Iris pigment epithelial cell (primary cell): ENCODE measurements around the gene KRTAP10-3.

ENCODE experiments used
- DNase-seq: peaks from one replicate; pipeline ENCODE4 v3.0.0-alpha.2; 2011; ENCODE audit warnings: low read depth

KRTAP10-3 gene

DNA sequence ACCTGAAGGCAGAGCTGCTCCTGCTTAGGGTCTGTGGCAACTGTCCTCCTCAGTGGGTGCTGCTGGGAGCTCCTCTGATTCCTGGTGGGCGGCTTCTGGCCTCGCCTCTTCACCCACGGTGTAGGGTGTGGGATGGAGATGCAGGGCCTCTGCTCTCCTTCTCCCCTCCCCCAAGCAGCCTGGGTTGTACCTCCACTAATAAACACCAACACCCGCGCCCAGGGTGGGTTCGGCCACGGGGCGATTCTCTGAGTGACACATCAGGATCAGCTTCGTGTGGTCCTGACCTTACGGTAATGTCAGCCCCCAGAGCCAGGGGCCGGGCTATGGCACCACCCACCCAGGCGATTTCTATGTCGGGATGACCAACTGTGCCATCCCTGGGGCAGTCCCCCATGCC, 42.3 kb downstream of the KRTAP10-3 start:
- DNase-seq, result no peak

- no peak for DNase-seq
Observed at GRCh38 chr21:44515359-44516165, 43.0 kb downstream of the KRTAP10-3 start.

- DNase-seq, result no peak
Observed at GRCh38 chr21:44514746-44515358, 43.7 kb downstream of the KRTAP10-3 start.

DNA sequence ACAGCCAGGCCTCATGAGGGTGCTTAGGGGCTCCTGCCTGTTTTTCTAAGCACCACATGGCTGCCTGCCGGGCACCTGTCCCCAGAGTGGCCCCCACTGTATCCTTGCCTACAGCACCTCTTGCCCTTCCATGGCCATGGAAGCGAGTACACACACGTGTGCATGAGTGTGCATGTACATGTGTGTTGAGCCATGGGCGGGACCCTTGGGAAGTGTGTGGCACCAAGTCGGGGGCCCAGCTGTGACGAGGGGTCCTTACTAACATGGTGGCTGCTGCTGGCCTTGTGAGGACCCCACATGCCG, 44.4 kb downstream of the KRTAP10-3 start:
- DNase-seq, result no peak

- DNase-seq, result no peak
Observed at GRCh38 chr21:44513389-44514217, 45.0 kb downstream of the KRTAP10-3 start.

DNA sequence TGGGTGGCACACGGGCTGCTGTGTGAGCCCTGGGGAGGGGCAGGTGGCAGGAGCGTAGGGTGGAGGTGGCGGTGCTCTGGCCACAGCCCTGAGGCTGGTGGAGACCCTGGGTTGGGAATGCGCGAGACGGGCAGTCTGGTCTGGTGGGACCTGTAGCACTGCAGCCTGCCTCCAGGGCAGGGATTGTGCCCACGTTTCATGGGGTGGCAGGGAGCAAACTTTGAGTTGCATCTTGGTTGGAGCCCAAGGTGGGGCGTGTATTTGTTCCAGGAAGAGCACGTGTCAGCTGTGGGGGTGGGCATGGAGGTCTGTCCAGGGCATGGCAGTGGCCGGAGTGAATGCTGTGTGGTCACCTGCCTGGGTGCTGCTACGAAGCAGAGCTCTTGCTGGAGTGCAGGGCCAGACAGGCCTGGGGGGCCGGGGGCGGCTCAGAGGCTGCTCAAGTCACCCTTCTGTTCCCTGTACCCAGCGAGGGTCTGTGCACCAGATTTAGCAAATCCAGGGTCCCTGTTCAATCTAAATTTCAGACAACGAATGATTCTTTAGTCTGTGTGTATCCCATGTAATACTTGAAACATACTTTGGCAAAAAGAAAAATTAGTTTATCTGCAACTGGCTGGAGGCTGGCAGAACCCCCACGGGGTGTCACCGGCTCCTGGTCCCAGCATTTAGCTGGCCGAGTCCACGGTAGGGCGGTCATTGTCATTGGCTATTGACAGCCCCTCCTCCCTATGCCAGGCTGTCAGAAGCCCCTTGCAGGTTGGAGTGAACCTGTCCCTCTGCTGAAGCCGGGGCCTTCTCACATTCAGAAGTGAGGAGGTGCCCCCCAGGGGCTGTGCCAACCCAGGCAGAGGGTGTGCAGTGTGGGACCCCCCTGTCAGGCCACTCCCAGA, 45.9 kb downstream of the KRTAP10-3 start:
- DNase-seq, result no peak

DNA sequence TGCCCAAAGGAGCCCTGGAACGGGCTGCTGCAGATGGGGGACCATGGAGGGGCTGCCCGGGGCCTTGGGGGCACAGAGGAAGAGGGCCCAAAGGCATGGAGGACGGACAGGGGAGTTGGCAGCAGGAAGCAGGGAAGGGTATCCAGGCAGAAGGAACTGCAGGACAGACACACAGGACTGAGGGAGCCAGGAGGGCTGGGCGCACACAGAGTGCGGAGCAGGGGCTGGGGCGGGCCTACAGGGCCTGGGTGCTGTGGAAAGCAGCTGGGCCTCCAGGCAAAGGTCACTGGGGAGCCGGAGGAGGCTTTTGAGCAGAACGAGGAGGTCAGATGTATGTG, 46.7 kb downstream of the KRTAP10-3 start:
- no peak for DNase-seq

- DNase-seq, result no peak
Observed at GRCh38 chr21:44511219-44511937, 47.2 kb downstream of the KRTAP10-3 start.

DNA sequence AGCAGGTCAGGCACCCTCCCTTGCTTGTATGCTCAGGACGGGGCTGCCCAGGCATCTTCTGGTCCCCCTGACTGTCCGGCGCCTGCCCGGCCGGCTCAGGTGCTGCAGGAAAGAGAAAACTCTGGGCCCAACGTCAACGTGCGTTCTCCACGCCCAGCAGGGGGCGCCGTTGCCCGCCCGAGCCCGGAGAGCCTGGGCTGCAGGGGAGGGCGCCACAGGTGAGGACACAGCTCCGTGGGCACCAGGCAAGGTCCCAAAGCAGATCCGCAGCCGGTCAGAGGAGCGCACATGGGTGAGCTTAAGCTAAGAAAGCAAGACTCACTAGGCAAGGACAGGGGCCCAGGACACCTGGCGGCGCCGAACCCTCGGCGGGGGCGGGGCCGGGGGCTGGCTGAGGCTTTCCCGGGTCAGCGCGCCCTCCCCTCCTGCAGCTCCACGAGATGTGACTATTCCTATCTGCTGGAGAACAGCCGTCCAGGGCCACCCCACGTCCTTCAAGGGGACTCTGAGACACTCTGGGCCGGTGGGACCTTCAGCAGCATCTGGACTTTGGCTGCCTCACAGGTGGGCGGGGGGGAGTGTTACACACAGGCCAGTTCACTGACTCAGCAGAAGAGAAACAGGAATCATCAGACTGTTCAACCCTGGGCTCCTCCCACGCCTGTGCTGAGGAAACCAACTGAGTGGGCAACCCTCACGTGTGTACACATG, 47.9 kb downstream of the KRTAP10-3 start:
- peak; percentile 8 for DNase-seq

DNA sequence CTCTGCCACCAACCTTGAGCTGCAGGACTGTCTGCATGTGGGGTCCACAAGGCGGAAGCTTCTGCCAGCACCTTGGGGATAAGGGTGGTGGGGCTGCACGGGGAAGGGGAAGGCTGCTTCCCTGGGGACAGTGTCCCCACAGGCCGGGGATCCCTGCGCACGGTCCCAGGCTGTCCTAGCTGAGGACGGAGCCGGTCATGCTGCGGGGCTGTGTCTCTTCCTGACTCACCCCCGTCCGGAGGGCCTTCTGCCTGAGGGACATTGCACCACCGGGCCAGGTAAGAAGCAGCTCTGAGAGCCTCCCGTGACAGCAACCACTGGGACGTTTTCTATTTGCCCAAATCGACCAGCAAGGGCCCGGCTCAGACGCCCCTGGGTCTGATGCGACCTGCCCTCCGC, 48.5 kb downstream of the KRTAP10-3 start:
- DNase-seq, result no peak

DNA sequence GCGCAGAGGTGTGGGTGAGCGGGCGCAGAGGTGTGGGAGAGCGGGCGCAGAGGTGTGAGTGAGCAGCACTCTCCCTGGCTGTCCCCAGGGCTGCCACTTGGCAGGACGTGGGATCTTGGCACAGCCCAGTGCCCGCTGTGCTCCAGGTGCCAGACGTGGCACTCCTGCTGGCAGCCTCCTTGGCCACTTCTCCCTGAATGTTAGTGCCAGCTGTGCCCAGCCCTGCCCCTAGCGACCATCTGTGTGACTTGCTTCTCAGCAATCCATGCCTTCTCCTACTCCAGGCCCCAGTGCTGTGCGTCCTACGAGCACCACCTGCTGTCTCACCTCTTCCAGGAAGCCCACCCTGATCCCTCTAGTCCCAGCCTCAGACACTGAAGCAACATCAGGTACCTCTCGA, 49.1 kb downstream of the KRTAP10-3 start:
- DNase-seq, result no peak

DNA sequence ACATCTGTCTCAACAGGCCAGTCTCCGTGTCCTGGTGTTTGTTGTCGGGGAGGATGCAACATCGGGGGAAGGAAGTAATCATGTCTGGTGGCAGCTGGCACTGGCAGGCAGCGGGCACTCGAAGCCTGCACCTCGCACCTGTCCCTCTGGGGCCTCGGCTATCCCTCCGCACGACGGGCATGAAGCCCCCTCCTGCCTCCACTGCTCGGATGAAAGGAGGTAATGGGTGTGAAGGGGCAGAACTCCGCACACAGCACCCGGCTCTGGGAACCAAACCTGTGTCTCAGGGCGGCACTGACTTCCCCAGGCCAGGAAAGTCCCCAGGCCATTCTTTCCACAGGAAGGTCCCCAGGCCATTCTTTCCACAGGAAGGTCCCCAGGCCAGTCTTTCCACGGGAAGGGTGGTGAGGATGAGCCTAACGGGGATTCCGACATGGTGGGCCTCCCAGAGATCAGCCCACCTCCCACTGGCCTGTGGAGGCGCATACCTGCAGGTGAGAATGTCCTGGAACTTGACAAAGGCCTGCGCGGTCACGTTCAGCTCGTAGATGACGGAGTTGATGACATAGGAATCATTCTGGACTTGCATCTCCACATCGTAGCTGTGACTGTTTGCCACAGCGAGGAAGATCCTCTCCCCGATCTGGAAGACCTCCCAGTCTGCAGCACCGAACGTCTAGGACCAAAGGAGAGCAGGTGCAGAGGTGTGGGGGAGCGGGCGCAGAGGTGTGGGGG, 49.7 kb downstream of the KRTAP10-3 start:
- no peak for DNase-seq

GRCh38 chr21:44508426-44508710, 50.2 kb downstream of the KRTAP10-3 start:
- DNase-seq, result no peak
